GM21717 (cell line): ENCODE measurements around the gene MAPT.
"Not testable (repeated sequence)": the region's sequence is repeated elsewhere in the genome, so short reads cannot be mapped to it uniquely, and the experiment has no call there.

Experiments used
- ATAC-seq: cut with Tn5 transposase; IDR thresholded peaks from one replicate; pipeline ENCODE4 v1.9.1; 2021; ENCODE audit warnings: mild to moderate bottlenecking, moderate library complexity; ENCODE audit not compliant: unreplicated experiment

The MAPT gene

GRCh38 chr17:45861165-45861564, 33.2 kb upstream of the MAPT start:
- no peak for ATAC-seq

GRCh38 chr17:45862127-45862526, 32.2 kb upstream of the MAPT start:
- ATAC-seq = not testable (repeated sequence)

DNA sequence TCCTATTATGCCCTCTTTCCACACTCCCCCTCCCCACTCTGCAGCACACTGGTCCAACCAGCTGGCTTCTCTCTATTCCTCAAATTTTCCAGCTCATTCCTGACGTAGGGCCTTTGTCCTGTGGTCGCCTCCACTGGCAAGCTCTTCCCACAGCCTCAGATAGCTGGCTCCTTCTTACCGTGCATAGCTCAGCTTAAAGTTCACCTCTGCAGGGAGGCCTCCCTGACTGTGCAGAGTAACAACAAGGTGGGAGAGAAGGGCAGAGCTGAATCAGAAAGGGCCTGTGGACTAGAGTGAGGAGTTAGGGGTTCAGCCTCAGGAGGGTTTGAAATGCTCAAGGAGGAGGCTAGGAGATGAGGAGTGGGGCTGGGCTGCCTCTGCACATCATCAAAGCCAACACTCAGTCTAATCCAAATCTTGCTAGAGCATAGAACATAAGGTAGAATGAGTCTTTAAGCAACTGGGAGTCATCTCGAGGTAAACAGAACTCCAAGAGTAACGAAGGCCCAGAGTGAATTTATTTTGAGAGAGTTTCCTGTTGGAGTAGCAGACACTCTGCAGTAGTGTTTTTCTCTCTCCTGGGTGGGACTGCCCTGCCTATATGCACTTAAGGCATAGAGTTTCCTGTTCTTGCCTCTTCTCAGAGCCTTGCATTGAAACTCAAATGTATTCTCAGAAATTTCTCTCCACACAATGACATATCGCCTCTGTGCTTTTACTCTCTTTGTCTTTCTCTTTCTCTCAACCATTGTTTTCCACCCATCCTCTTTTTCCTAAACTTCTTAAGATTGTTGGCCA, 30.3 kb upstream of the MAPT start:
- no peak for ATAC-seq

- ATAC-seq = no peak
These were observed 27.2 kb upstream of the MAPT start for GRCh38 chr17:45867171-45867570.

DNA sequence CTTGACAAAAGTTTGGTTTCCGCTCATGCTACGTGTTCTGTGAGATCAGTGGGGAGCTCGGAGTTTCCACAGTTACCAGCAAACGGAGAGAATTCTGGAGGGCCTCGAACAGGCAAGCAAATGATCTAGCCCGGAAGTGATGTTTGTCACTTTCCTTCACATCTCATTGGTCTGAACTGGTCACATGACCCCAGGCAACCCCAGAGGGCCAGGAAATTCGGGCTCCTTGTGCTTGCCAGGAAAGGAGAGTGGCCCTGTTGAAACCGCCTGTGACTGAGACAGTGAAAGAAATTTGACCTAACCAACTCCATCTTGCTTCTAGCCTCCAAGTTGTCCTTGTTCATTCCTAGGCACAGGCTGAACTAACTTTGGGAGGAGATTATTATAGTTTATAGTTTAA, 26.7 kb upstream of the MAPT start:
- ATAC-seq = no peak

GRCh38 chr17:45868276-45868675, 26.1 kb upstream of the MAPT start:
- ATAC-seq = no peak

- ATAC-seq = no peak
These were observed 24.5 kb upstream of the MAPT start for GRCh38 chr17:45869676-45870341.

DNA sequence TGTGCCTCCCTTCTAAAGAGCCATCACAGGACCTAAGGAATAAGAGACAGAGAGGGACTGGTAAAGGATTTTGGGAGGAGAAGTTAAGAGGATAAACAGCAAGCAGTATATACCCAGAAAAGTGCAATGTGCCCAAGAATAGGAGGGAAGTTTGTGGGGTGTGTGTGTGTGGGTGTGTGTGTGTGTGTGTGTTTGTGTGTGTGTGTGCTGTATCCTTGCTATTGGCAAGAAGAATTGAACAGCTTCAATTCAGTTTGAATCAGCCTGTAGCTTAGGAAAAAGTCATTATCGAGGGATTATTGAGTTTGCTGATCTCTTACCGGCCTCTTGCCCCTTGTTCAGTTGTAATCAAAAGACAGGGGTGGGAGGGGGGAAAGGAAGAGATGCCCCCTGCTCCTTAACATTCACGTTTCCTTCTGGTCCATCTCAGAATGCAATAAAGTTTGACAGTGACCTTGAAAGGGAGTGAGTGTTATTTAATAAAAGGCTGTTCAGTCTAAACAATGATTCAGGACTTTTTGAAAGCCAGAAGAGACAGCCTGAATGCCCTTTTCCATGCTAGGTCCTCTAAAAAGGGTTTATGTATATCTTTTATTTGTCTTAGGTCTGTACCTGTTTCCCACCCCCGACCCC, 23.9 kb upstream of the MAPT start:
- ATAC-seq = no peak

GRCh38 chr17:45871718-45872117, 22.6 kb upstream of the MAPT start:
- no peak for ATAC-seq

DNA sequence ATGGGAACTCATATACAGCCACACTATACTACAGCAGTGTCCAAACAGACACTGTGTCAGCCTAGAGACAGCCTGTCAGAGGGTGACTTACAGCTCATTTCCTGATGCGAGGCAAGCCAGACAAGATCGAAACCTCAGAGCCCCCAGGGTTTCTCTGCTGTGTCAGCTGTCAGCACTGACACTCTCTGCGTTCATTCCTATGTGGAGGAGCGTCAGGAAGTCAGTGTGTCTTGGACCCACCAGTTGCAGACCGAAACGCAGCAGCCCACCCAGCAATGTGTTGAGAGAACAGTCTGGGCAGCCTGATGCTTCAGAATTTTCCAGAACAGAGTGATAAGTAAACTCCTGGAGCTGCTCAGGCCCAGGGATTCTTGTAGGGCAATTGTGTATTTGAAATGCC, 20.6 kb upstream of the MAPT start:
- no peak for ATAC-seq

DNA sequence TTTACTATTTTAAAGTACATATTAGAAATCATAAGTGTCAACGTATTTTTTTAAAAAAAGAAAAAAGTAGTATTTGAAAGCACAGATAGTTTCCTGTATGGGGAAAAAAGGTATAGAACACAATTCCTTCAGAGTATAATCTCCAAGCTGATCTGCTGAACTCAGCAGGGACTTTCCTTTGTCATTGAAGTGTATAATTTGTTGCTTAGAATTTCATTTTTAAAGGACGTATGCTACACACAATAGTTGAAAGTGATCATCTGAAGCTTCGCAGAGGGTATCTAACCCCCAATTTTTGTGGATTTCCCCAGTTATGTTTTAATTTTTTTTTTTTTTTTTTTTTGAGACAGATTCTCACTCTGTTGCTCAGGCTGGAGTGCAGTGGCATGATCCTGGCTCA, 20.2 kb upstream of the MAPT start:
- ATAC-seq = no peak

DNA sequence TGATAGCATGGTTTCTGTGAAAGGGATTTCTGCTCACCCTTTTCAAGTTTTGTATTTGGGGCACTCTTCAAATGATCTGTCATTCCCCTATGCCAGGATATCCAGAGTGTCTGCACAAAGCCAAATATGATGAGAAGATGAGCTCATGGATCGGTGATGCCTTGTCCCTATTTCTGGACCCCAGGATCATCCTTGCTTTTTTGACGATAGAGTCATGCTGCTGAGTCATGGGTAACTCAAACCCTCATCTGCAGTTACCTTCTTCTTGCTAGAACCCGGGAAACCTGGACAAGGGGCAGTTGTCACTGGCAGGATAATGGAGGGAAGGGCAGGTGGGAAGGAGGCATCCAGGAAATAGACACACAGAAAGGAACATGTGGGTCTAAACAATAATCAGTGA, 17.8 kb upstream of the MAPT start:
- ATAC-seq = no peak

DNA sequence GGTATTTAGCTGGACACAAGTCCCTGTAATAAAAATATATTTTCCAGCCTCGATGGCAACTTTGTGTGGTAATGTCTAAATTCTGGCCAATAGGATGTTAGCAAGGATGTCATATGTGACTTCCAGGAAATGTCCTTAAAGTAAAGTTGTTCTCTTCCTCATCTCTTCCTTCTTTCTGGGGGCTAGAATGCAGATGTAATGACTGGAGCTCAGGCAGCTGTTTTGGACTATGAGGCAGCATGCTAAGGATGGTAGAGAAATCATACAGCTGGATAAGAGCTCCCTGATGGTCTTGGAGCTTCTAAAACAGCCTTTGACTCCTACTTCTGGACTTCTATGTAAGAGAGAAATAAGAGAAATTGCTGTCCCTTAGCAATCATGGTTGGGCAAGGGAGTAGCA, 16.9 kb upstream of the MAPT start:
- ATAC-seq = no peak

- ATAC-seq = no peak
These were observed 11.3 kb upstream of the MAPT start for GRCh38 chr17:45883063-45883462.

- no peak for ATAC-seq
These were observed 7.5 kb upstream of the MAPT start for GRCh38 chr17:45886852-45887251.

- ATAC-seq = no peak
These were observed 6.0 kb upstream of the MAPT start for GRCh38 chr17:45888392-45888791.

DNA sequence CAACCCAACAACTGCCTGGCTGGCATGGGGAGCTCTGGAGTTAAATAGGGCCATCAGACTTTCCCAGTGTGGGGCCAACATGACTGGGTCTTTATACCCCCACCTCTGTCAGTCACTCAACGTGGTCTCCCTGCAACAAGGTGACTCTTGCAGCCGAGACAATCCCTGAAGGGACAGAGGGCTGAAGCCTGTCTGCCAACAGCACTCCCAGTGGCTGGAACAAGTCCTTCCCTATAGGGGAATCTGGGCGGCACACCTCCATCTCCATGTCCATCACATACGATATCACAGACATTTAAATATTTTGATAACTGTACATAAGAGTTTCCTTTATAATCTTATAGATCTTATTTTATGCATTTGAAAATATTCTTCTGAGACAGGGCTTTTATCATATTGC, 4.8 kb upstream of the MAPT start:
- ATAC-seq = no peak

DNA sequence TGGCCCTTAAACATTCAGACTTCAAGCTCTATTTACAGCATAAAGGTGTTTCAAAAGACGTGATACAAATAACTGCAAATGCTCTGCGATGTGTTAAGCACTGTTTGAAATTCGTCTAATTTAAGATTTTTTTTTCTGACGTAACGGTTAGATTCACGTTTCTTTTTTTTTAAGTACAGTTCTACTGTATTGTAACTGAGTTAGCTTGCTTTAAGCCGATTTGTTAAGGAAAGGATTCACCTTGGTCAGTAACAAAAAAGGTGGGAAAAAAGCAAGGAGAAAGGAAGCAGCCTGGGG, 681 bp upstream of the MAPT start:
- ATAC-seq = no peak

DNA sequence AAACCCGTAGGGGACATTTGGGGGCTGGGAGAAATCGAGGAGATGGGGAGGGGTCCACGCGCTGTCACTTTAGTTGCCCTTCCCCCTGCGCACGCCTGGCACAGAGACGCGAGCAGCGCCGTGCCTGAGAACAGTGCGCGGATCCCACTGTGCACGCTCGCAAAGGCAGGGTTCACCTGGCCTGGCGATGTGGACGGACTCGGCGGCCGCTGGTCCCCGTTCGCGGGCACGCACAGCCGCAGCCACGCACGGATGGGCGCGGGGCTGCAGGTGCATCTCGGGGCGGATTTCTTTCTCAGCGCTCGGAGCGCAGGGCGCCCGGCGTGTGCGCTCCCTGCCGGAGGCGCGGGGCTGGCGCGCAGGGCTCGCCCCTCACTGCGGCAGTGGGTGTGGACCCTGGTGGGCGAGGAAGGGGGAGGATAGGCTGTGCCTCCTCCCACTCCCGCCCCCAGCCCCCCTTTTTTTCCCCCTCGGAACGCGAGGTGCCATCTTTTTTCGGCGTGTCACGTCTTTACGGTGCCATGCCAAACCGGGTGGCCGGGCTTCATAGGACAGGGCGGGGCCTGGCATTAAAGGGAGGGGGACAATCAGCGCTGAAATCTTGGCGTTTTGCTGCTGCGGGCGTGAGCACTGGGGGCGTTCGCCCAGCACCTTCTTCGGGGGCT, 1.1 kb downstream of the MAPT start:
- no peak for ATAC-seq

DNA sequence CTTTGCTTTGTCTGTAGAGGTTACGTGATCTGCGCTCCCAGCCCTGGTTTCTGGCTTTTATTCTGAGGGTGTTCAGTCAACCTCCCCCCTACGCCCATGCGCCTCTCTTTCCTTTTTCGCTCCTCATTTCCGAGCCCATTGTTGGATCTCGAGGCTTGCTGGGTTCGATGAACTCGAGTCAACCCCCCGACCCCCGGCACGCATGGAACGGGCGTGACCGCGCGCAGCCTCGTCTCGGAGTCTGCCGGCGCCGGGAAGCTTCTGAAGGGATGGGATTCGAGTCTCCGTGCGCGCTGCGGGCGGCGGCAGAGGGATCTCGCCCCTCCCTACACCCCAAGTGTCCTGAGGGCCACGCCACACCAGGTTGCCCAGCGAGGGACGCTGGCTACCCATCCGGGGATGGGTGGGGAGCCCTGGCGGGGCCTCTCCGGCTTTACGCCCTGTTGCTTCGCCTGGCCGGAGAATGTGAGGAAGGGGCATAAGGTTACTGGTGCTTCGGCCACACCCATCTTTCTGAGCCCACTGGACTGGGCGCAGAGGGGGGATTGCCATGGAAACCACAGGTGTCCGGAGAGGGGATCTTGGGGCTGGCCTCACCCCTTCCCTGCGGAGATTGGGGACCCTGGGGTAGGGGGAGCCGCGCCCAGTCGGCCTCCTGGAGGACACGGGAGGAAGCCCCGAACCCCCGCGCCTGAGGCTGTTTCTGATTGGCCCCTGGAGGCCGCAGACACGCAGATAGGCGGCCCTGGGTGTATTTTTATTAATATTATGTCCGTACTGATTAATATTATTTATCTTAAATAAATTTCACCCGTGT, 1.8 kb downstream of the MAPT start:
- no peak for ATAC-seq
